Bronchial epithelial cell (primary cell): ENCODE results near the gene RCAN2. TPM values are rescaled to one million over a fixed set of nuclear protein-coding genes. Genes with fewer than 3 reads are reported as not detected.

ENCODE experiments used
- DNase-seq: peaks from one replicate; pipeline ENCODE4 v3.0.0-alpha.2; 2010; ENCODE audit warnings: low read depth
- FAIRE-seq: peaks from 2 replicates; lab custom pipeline; 2011; peaks lifted over from hg19 to GRCh38; lab: Jason Lieb, UNC
- H3K27me3 ChIP-seq: 2 replicates; pipeline ENCODE4 v1.5.1; 2011; ENCODE audit warnings: low read length; ENCODE audit not compliant: control insufficient read depth, insufficient read depth
- H3K36me3 ChIP-seq: 2 replicates; pipeline ENCODE4 v1.5.1; 2011; ENCODE audit warnings: low read length; ENCODE audit not compliant: control insufficient read depth, insufficient read depth
- H3K4me3 ChIP-seq: 2 replicates; pipeline ENCODE4 v1.5.1; 2011; ENCODE audit warnings: mild to moderate bottlenecking, low read depth, low read length, control low read depth
- CTCF ChIP-seq: IDR thresholded peaks from 2 replicates; pipeline ENCODE4 v1.5.1; 2011; ENCODE audit warnings: mild to moderate bottlenecking, moderate library complexity, low read length, control low read depth, inconsistent platforms; ENCODE audit not compliant: insufficient read depth, severe bottlenecking
- total RNA-seq: library from RNA; depleted of rRNA; stranded (reverse); fragments of >200 nt; gene quantifications from 2 replicates; pipeline ENCODE4 v1.2.1, GENCODE V29; 2014

Gene RCAN2
- total RNA-seq, 1 donor from 2014 or later: under 0.01 TPM

GRCh38 chr6:46526607-46527006, 35.4 kb upstream of the RCAN2 start:
- Histone ChIP-seq H3K36me3 (no peaks in the 10 kb centered on the region), H3K27me3 (no peaks in the 10 kb centered on the region), H3K4me3 (no peak overlapping the region)
- TF ChIP-seq CTCF: no peak
- no peak for FAIRE-seq
- DNase-seq: no peak

GRCh38 chr6:46525583-46525982, 34.3 kb upstream of the RCAN2 start:
- DNase-seq (no peak), FAIRE-seq (no peak)
- no peak overlapping the region for H3K4me3 ChIP-seq
- TF ChIP-seq CTCF: no peak
- no peaks in the 10 kb centered on the region for H3K27me3 ChIP-seq
- no peaks in the 10 kb centered on the region for H3K36me3 ChIP-seq

GRCh38 chr6:46521464-46521971, 30.3 kb upstream of the RCAN2 start:
- FAIRE-seq: no peak
- Histone ChIP-seq H3K4me3 (no peak overlapping the region), H3K27me3 (no peaks in the 10 kb centered on the region), H3K36me3 (no peaks in the 10 kb centered on the region)
- TF ChIP-seq CTCF: no peak
- DNase-seq: no peak

- no peak for FAIRE-seq
- no peak for TF ChIP-seq CTCF
- Histone ChIP-seq H3K27me3 (peaks cover 2% of the 10 kb centered on the region), H3K4me3 (no peak overlapping the region), H3K36me3 (no peaks in the 10 kb centered on the region)
- DNase-seq: no peak
Measured at GRCh38 chr6:46517202-46517601, 26.0 kb upstream of the RCAN2 start.

GRCh38 chr6:46513533-46513932, 22.3 kb upstream of the RCAN2 start:
- no peak for TF ChIP-seq CTCF
- Histone ChIP-seq H3K4me3 (no peak overlapping the region), H3K36me3 (no peaks in the 10 kb centered on the region), H3K27me3 (peaks cover 2% of the 10 kb centered on the region)
- DNase-seq: no peak
- no peak for FAIRE-seq

- TF ChIP-seq CTCF: no peak
- peaks cover 2% of the 10 kb centered on the region for H3K27me3 ChIP-seq
- H3K36me3 ChIP-seq: no peaks in the 10 kb centered on the region
- FAIRE-seq: no peak
- no peak for DNase-seq
- H3K4me3 ChIP-seq: no peak overlapping the region
Measured at GRCh38 chr6:46511320-46511719, 20.1 kb upstream of the RCAN2 start.
